Measurements from ENCODE around the gene FRYL.

FRYL gene

DNA sequence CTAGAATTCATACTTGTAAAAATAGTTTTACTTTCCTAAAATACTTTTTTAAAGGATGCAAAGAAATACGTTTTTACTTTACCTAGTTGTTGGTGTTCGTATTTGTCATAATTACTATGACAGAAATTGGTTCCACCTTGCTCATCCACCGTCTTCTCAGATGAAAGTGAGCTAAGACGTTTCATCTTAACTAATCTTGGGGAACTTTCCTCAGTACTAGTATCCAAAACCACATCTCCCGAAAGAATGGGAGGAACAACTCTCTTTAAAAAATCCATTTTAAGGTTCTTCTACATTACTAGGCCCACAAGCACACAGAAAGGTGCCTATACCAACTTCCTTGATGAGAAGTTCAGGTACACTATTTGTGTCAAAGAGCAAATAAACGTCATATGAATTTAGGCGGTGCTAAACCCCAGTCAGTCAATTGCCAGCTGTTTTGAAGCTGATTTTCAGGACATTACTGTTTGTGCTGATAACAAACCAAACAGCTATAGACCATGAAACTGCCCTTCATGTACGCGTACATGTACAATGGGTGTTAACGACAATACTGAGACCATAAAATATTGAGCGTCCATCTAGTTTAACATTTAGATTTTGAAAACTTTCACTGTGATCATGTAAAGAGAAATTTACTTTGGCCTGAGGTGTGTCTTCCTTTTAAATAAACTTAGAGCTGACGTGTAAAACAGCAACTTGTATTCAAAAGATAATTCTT is 99.1 kb downstream of the FRYL start:
- Histone ChIP-seq H4K20me1 (ENCODE audit: insufficient read depth, low read length) (no peaks in the 10 kb centered on the region), H2AFZ (ENCODE audit: low read length) (no peak overlapping the region)

DNA sequence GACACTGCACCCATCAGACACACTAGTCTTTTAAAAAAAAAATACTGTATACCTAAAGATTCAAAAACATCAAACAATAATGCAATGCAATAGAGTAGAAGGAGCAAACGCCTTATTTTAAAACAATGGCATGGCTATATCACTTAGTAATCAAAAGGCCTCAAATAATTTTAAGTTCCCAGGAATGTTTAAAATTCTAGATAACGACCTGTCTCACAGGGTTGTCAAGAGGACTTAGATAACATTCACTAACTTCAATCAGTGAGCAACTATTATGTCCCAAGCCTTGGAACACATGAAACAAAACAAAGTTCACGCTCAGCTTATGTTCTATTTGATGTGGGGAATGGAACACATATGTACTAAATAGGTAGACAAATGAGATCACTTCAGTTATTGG is 106.5 kb downstream of the FRYL start:
- H3K27me3 ChIP-seq (ENCODE audit: insufficient read depth, low read length): no peaks in the 10 kb centered on the region
- TF ChIP-seq, protein P1, sequence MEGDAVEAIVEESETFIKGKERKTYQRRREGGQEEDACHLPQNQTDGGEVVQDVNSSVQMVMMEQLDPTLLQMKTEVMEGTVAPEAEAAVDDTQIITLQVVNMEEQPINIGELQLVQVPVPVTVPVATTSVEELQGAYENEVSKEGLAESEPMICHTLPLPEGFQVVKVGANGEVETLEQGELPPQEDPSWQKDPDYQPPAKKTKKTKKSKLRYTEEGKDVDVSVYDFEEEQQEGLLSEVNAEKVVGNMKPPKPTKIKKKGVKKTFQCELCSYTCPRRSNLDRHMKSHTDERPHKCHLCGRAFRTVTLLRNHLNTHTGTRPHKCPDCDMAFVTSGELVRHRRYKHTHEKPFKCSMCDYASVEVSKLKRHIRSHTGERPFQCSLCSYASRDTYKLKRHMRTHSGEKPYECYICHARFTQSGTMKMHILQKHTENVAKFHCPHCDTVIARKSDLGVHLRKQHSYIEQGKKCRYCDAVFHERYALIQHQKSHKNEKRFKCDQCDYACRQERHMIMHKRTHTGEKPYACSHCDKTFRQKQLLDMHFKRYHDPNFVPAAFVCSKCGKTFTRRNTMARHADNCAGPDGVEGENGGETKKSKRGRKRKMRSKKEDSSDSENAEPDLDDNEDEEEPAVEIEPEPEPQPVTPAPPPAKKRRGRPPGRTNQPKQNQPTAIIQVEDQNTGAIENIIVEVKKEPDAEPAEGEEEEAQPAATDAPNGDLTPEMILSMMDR (IDR thresholded peaks at IDR 0.05; ENCODE audit: low read length): no peak
- no peak for TF ChIP-seq EZH2 (IDR thresholded peaks at IDR 0.05; ENCODE audit: borderline replicate concordance, low read length)
- peaks cover 7% of the 10 kb centered on the region for H3K4me1 ChIP-seq (ENCODE audit: insufficient read depth, low read length, severe bottlenecking)
- H3K4me2 ChIP-seq (ENCODE audit: low read length): no peak overlapping the region
- no peak overlapping the region for H3K4me3 ChIP-seq (ENCODE audit: low read depth, low read length, poor library complexity, severe bottlenecking)
- H4K20me1 ChIP-seq (ENCODE audit: insufficient read depth, low read length): no peaks in the 10 kb centered on the region
- no peak overlapping the region for H3K27ac ChIP-seq (ENCODE audit: low read depth, low read length, poor library complexity, severe bottlenecking)
- H3K9ac ChIP-seq (ENCODE audit: low read length): no peak overlapping the region
- H3K9me3 ChIP-seq (ENCODE audit: low read length): no peaks in the 10 kb centered on the region; the same call in 1 of the 2 replicates
- H3K79me2 ChIP-seq (ENCODE audit: insufficient read depth, low read length): peaks cover 10% of the 10 kb centered on the region; the same call in 1 of the 2 replicates
- H2AFZ ChIP-seq (ENCODE audit: low read length): no peak overlapping the region
- H3K36me3 ChIP-seq (ENCODE audit: insufficient read depth, low read length): peaks cover 5% of the 10 kb centered on the region; the same call in 1 of the 2 replicates
- no peaks in the 10 kb centered on the region for H3F3A ChIP-seq (ENCODE audit: insufficient read depth, low read length)
- H3K9me2 ChIP-seq (ENCODE audit: low read depth, low read length): no peaks in the 10 kb centered on the region

More for the DNA sequence above, 99.1 kb downstream of the FRYL start:
- peaks cover 24% of the 10 kb centered on the region for H3K4me1 ChIP-seq (ENCODE audit: insufficient read depth, low read length, severe bottlenecking)
- no peak overlapping the region for H3K27ac ChIP-seq (ENCODE audit: low read depth, low read length, poor library complexity, severe bottlenecking)
- H3K36me3 ChIP-seq (ENCODE audit: insufficient read depth, low read length): peaks cover 8% of the 10 kb centered on the region; the same call in 1 of the 2 replicates
- H3K4me3 ChIP-seq (ENCODE audit: low read depth, low read length, poor library complexity, severe bottlenecking): no peak overlapping the region
- H3K27me3 ChIP-seq (ENCODE audit: insufficient read depth, low read length): no peaks in the 10 kb centered on the region
- no peak overlapping the region for H3K9ac ChIP-seq (ENCODE audit: low read length)
- H3K79me2 ChIP-seq (ENCODE audit: insufficient read depth, low read length): peaks cover 41% of the 10 kb centered on the region
- no peaks in the 10 kb centered on the region; the same call in 1 of the 2 replicates for H3K9me3 ChIP-seq (ENCODE audit: low read length)
- no peaks in the 10 kb centered on the region for H3F3A ChIP-seq (ENCODE audit: insufficient read depth, low read length)
- TF ChIP-seq, protein P1 (IDR thresholded peaks at IDR 0.05; ENCODE audit: low read length): no peak
- TF ChIP-seq EZH2 (IDR thresholded peaks at IDR 0.05; ENCODE audit: borderline replicate concordance, low read length): no peak
- H3K9me2 ChIP-seq (ENCODE audit: low read depth, low read length): no peaks in the 10 kb centered on the region
- H3K4me2 ChIP-seq (ENCODE audit: low read length): no peak overlapping the region

- Histone ChIP-seq H3K9me2 (ENCODE audit: low read depth, low read length) (no peaks in the 10 kb centered on the region), H3K4me2 (ENCODE audit: low read length) (no peak overlapping the region), H3K36me3 (ENCODE audit: insufficient read depth, low read length) (peaks cover 5% of the 10 kb centered on the region; the same call in 1 of the 2 replicates), H3K9ac (ENCODE audit: low read length) (no peak overlapping the region), H3K4me1 (ENCODE audit: insufficient read depth, low read length, severe bottlenecking) (peaks cover 11% of the 10 kb centered on the region), H3K79me2 (ENCODE audit: insufficient read depth, low read length) (peaks cover 6% of the 10 kb centered on the region; the same call in 1 of the 2 replicates), H3K27ac (ENCODE audit: low read depth, low read length, poor library complexity, severe bottlenecking) (no peak overlapping the region), H2AFZ (ENCODE audit: low read length) (no peak overlapping the region), H3K27me3 (ENCODE audit: insufficient read depth, low read length) (no peaks in the 10 kb centered on the region), H4K20me1 (ENCODE audit: insufficient read depth, low read length) (no peaks in the 10 kb centered on the region), H3F3A (ENCODE audit: insufficient read depth, low read length) (no peaks in the 10 kb centered on the region), H3K4me3 (ENCODE audit: low read depth, low read length, poor library complexity, severe bottlenecking) (no peak overlapping the region), H3K9me3 (ENCODE audit: low read length) (no peaks in the 10 kb centered on the region)
- no peak for TF ChIP-seq EZH2 (IDR thresholded peaks at IDR 0.05; ENCODE audit: borderline replicate concordance, low read length)
- TF ChIP-seq, protein P1 (IDR thresholded peaks at IDR 0.05; ENCODE audit: low read length): no peak
These were observed 109.5 kb downstream of the FRYL start for GRCh38 chr4:48670587-48670986.

Measured in OCI-LY1 (cell line).